ENCODE results near the gene QTRT2.

Gene QTRT2

DNA sequence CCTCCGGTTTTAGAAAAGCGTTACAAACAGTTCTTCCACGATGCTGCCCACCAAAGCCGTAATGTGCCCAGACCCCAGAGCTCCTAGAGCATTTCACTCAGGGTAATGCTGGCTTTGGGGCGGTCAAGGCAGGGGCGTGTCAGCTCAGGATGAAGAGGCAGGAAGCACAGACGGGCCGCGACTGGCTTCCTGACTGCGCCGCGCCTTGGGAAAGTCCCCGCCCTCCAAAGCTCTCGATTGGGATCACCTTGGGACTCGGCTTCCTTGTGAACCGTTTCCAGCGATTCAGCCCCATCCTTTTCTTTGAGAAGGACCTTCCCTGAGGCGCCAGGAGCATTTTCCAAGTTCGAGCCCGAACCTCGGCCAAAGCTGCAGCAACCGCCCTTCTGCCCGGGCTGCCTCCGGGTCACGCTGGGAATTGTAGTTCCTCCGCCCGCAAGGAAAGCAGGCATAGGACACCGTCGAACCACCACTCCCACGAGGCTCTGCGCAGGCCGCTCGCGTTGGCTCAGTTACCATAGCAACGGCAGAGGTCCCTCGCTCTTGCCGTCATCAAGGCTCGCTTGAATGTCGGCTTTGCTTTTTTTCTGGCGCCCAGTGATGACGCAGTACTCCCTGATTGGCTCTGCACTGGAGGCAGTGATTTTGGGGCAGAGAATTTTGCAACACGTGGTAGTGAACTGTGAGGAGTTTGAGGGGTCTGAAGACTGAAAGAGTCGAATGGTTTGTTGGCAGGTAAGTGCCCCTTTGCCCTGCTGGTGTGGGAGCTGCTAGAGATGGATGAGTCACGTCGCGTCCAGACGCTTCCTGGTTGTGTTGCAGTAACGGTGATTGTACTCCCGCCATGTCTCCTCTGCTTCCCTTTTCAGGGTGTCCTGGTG lies at the start of gene QTRT2, which contains the start of gene CCDC191:
Gene QTRT2, plus strand, starts transcription at position 608 of the 881 bp plus-strand sequence. CDS start 8,521 bp downstream, outside the sequence.
Gene CCDC191, minus strand, starts transcription at position 397 of the 881 bp plus-strand sequence. Its CDS starts 60 bp downstream, at position 337.
- DNase-seq, result peak; percentile 99

GRCh38 chr3:114011059-114011797 lies 45.3 kb upstream of the QTRT2 start:
- DNase-seq, result no peak

DNA sequence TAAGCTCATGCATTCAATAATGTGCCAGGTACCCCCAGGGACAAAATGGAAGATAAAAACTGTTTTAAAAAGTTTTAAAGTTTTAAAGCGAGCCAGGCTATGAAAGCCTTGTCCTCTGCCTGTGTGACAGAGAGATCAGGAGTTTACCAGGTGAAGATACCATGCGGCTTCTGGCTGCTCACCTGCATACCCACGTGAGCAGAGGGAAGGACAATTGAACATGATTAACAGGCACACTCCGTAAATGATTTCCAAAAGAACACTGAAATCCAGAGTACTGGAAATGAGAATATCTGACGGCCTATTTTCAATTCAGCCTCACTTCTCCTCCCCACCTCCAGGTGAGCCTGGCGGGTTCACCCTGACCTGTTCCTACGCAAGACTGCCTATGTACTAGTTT lies 42.3 kb upstream of the QTRT2 start:
- DNase-seq, result no peak

DNA sequence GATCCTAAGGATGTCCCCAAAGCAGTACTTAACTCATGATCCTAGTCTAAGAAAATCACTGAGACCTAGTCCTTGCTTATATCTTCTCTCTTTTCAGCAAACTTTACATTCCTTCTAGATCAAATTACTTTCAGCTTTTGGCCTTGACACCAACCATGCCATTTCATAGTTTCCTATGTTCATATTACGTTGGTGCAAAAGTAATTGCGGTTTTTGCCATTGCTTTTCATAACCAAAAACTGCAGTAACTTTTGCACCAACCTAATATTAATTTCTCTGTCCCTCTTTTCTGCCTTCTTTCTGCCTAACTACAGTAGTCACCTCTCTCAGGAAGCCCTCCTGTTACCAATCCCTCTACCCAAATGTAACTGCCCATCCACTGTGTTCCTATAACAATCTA lies 37.1 kb upstream of the QTRT2 start:
- DNase-seq, result no peak

- no peak for DNase-seq
Observed at GRCh38 chr3:114020907-114021306, 35.6 kb upstream of the QTRT2 start.

DNA sequence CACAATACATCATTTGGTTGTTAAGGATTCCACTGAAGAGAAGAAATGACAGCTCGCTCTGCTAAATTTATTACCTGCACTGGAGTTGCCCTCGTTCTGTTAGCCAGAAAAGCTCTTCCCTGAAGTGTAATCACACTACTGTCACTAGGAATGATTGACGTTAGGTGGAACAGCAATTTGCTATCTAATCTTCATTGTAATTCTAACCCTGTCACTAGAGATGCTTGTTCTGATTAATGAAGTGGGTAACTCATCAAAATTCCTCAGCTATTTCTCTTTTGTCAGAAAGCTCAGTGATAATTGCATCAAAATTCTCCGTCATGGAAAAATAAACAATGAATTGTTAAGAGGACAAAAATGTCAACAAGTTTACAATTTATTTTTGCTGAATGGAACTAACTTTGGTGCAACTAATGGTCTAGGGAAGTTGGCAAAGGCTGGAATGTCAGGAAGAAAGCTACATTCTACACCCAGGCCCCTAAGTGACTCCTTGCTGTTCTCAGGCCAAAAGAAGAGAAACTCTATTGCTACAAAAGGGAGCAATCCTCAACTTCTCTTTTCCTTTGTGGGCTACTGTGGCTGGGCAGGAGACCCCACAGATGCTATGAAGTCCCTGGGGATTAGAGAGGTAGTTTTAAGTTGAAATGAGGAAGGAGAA lies 34.3 kb upstream of the QTRT2 start:
- DNase-seq, result no peak

DNA sequence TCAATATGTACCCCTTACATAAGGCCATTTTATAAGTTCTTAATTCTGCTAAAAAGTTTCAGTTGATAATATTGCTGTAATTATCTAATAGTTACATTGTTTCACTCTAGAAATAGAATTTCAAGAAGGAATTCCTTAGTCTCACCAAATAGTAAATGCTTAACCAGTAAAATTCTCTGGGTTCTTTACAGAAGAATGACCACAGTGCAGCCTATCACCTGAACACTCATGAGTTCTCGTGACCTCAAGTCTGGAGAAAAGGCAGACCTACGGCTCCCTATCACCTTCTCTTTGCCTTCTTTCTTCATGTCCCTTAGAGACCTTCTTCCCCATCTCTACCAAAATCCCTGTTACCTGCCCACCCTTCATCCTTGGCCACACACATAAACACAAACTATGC lies 31.1 kb upstream of the QTRT2 start:
- DNase-seq, result no peak

GRCh38 chr3:114026331-114026730 lies 30.2 kb upstream of the QTRT2 start:
- DNase-seq, result no peak

GRCh38 chr3:114033721-114034120 lies 22.8 kb upstream of the QTRT2 start:
- DNase-seq, result no peak

- DNase-seq, result no peak
Observed at GRCh38 chr3:114034211-114034610, 22.3 kb upstream of the QTRT2 start.

DNA sequence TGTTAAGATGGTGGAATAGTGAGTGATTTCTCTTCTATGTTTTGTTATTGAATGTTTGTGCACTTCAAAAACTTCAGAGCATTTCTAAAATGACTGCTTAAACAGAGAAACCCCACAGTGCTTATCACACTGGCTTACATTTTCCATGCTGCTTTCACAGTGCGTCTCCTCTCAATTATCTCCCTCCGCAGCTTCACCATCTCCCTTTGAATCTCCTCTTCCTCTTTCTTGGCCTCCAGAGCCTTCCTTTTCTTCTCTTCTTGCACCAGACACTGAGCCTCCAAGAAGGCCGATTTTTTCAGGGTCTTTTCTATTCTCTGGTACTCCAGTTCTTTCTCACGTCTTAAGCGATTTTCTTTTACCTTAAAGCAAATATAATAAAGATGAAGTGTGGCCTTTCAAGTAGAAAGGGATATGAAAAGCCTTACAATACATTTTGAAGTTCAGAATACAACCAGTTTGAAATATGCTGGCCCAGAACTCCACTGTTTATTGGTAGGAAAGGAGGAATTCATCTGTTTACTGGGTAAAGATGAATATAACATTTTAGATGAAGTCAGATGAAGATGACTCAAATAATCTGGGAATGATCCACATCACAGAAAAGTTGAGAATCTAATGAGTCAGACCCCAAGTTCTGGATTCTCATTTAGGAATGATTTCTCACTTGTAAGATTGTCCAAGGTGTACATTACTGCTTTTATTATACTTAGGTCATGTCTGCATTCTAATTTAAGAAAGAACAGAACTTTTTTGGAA lies 21.6 kb upstream of the QTRT2 start:
- no peak for DNase-seq

DNA sequence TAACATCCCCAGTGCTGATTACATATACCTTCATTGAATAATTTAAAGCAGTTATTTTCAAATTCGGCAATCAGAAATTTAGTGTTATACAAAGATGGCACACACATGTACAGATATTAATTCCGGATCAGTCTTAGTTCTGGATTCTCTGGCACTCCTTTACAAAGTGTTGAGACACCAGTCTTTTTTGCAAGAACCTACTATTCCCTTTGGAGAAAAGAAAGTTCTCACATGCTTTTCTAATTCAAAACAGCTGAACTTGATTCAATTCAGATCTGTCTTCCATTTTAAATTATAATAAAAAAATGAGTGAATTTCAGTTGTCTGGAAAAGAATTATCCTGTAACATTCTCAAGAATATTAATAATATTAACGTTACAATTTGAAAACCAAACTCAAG lies 20.6 kb upstream of the QTRT2 start:
- DNase-seq, result no peak

DNA sequence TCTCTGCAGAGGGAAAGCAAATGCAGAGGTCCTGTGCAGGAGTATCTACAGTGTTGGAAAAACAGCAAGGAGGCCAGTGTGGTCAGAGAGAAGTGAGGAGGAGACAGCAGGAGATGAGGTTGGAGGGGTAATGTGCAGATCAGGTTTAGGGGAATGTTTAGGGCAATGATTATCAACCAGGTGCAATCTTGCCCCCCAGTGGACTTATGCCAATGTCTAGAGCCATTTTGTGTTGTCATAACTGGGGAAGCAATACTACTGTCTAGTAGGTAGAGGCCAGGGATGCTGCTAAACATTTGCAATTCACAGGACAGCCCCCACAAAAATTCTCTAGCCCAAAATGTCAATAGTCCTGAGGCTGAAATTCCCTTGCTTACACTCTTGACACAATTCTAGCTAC lies 13.3 kb upstream of the QTRT2 start:
- no peak for DNase-seq

- no peak for DNase-seq
Observed at GRCh38 chr3:114052216-114052615, 4.3 kb upstream of the QTRT2 start.

GRCh38 chr3:114057011-114057347 lies 442 bp downstream of the QTRT2 start:
- no peak for DNase-seq

DNA sequence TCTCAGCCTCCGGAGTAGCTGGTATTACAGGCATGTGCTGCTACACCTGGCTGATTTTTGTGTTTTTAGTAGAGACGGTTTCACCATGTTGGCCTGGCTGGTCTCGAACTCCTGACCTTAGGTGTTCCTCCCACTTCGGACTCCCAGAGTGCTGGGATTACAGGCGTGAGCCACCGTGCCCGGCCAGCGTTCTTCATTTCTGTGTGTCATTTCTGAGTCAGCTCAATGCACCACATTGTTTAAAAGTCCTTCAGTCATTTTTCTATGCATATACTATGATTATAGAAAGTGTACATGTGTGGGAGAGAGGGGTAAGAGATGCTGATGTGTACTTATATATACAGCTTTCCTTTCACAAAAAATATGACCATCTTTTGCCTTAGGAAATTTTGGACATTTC lies 2.1 kb downstream of the QTRT2 start:
- no peak for DNase-seq

DNA sequence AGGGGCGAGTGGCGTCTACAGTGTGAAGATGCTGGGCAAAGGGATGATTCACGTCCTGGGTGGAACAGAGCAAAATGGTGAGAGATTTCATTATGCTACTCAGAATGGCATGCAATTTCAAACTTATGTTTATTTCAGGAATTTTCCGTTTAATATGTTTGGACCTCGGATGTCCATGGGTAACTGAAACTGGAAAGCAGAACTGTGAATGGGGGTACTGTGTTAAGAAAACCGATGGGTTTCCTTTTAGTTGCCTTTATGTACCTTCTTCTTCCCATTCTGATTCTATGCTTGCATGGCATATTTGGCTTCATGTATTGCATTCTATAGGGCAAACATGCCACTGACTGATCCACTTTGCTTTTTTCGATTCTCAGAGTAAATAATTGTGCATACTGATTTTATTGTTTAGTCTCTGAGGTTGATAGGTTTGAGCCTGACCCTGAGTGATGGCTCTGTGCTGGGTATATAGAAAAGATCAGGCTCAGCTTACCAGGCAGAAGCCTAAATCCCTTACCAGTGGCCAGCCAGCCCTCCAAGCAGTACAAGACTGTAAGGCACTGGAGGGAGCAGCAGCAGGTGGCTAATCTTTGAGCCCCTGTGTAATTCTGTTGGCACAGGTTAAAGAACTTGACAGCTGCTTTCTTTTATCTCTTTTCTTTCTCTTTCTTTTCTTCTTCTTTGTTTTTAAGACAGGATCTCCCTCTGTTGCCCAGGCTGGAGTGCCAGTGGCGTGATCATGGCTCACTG lies 4.5 kb downstream of the QTRT2 start:
- no peak for DNase-seq

GRCh38 chr3:114067804-114068203 lies 11.3 kb downstream of the QTRT2 start:
- DNase-seq, result no peak

DNA sequence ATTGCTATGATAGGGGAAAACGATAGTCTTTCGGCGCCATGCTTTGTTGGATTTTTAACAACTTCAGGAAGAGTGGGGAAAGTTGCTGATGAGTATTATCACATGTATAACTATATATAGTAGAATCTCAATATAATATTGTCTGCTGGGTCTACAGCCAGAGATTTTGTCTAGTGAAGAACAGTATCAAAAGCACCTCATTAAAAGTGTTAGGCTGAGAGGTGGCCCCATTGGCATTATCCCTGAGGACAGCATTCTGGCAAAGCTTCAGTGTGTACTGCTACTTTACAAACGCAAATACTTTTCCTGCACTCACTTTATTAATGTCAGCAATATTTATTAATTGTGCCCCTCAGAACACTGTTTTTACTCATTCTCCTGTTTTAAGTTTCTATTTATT lies 11.8 kb downstream of the QTRT2 start:
- DNase-seq, result no peak

GRCh38 chr3:114071786-114072185 lies 15.2 kb downstream of the QTRT2 start:
- no peak for DNase-seq

GRCh38 chr3:114076711-114077110 lies 20.2 kb downstream of the QTRT2 start:
- no peak for DNase-seq

DNA sequence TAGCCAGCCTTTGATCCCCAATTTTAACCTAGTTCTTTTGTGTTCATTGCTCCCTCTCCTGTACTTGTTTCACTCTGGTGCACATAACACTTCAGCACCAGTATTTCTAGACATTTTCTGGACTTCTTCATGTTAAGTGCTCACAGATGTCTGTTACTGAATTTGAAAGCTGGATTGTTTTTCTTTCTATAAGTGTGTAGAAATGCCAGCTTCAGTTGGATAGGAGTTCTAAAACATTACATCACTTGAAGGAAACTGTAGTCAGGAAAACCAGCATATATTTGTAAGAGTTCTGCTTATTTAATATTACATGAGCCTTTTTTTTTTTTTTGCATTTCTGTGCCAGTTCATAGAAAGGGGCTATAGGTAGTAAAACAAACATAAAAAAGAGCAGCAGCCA lies 21.6 kb downstream of the QTRT2 start:
- DNase-seq, result no peak

Data from activated T-cell treated with anti-CD3 and anti-CD28 coated beads for 4 hours (primary cell).